Fibroblast of lung (primary cell): ENCODE measurements around the gene GJD4. TPM values are rescaled to one million over a fixed set of nuclear protein-coding genes. Genes with fewer than 3 reads are reported as not detected.

Source experiments
- DNase-seq, 2 donors: peaks; one replicate each; pipeline versions ENCODE4 v3.0.0 to v3.0.0-alpha.2; 2010; ENCODE audit warnings: low read depth in 2 of 2
- H2AFZ ChIP-seq: 2 replicates; pipeline ENCODE4 v1.5.1; 2012; ENCODE audit warnings: low read length, control low read depth, inconsistent platforms
- H3K27ac ChIP-seq: 2 replicates; pipeline ENCODE4 v1.5.1; 2011; ENCODE audit warnings: low read length, control low read depth; ENCODE audit not compliant: insufficient read depth
- H3K27me3 ChIP-seq: 2 replicates; pipeline ENCODE4 v1.5.1; 2011; ENCODE audit warnings: mild to moderate bottlenecking, low read length; ENCODE audit not compliant: control insufficient read depth, insufficient read depth
- H3K36me3 ChIP-seq: 2 replicates; pipeline ENCODE4 v1.5.1; 2011; ENCODE audit warnings: low read length; ENCODE audit not compliant: control insufficient read depth, insufficient read depth
- H3K4me1 ChIP-seq: 2 replicates; pipeline ENCODE4 v1.5.1; 2011; ENCODE audit warnings: low read length; ENCODE audit not compliant: control insufficient read depth, insufficient read depth; ENCODE audit errors: extremely low read depth
- H3K4me2 ChIP-seq: 2 replicates; pipeline ENCODE4 v1.5.1; 2011; ENCODE audit warnings: low read length, control low read depth; ENCODE audit not compliant: insufficient read depth; ENCODE audit errors: extremely low read depth
- H3K4me3 ChIP-seq, 4 experiments: fragments of 200-600 bp in 1 of 4; sonication (generic) in 1 of 4; replicated peaks in 1 of 4; 2 replicates each; pipeline ENCODE4 v1.5.1; 2011 to 2016; ENCODE audit warnings: low read length in 4 of 4, low read depth in 3 of 4, mild to moderate bottlenecking in 3 of 4, control low read depth in 2 of 4, inconsistent platforms in 1 of 4, mixed read lengths in 1 of 4; ENCODE audit not compliant: insufficient read depth in 1 of 4; ENCODE audit errors: control extremely low read depth in 1 of 4
- H3K79me2 ChIP-seq: 2 replicates; pipeline ENCODE4 v1.5.1; 2012; ENCODE audit warnings: mild to moderate bottlenecking, low read length, inconsistent platforms; ENCODE audit not compliant: control insufficient read depth, insufficient read depth
- H3K9ac ChIP-seq: 2 replicates; pipeline ENCODE4 v1.5.1; 2011; ENCODE audit warnings: mild to moderate bottlenecking, low read length, control low read depth; ENCODE audit not compliant: insufficient read depth
- H3K9me3 ChIP-seq: 2 replicates; pipeline ENCODE4 v1.5.1; 2012; ENCODE audit warnings: low read depth, low read length; ENCODE audit not compliant: control insufficient read depth, insufficient read depth
- H4K20me1 ChIP-seq: 2 replicates; pipeline ENCODE4 v1.5.1; 2011; ENCODE audit warnings: low read length; ENCODE audit not compliant: control insufficient read depth, insufficient read depth; ENCODE audit errors: extremely low read depth
- EZH2 ChIP-seq: IDR thresholded peaks from 2 replicates; pipeline ENCODE4 v1.5.1; 2012; ENCODE audit warnings: low read length, control low read depth, mild to moderate bottlenecking; ENCODE audit errors: missing control alignments
- polyA plus RNA-seq, 2 donors: library from polyadenylated mRNA; depleted of rRNA in 1 of 2; stranded (reverse) in 1 of 2; unstranded in 1 of 2; fragments of >200 nt; gene quantifications; 2 replicates each; pipeline ENCODE4 v1.2.1, GENCODE V29; 2011 to 2012; ENCODE audit warnings: missing spikeins in 1 of 2
- total RNA-seq: library from RNA; depleted of rRNA; stranded (reverse); fragments of >200 nt; gene quantifications from 2 replicates; pipeline ENCODE4 v1.2.1, GENCODE V29; 2014
- TF ChIP-seq, protein P1 (sequence below), 2 donors: IDR thresholded peaks in 1 of 2; conservative IDR thresholded peaks in 1 of 2; 1 replicate in 1 of 2; 2 replicates in 1 of 2; pipeline ENCODE4 v1.5.1; 2011 to 2012; ENCODE audit warnings: low read length in 2 of 2, control low read depth in 1 of 2, inconsistent platforms in 1 of 2, low read depth in 1 of 2, mild to moderate bottlenecking in 1 of 2

GJD4 gene
- total and polyA plus RNA-seq, 2 donors (not counting 1 experiment from before 2014, with no cell fraction given) = 0.17 TPM; not detected in 1

DNA sequence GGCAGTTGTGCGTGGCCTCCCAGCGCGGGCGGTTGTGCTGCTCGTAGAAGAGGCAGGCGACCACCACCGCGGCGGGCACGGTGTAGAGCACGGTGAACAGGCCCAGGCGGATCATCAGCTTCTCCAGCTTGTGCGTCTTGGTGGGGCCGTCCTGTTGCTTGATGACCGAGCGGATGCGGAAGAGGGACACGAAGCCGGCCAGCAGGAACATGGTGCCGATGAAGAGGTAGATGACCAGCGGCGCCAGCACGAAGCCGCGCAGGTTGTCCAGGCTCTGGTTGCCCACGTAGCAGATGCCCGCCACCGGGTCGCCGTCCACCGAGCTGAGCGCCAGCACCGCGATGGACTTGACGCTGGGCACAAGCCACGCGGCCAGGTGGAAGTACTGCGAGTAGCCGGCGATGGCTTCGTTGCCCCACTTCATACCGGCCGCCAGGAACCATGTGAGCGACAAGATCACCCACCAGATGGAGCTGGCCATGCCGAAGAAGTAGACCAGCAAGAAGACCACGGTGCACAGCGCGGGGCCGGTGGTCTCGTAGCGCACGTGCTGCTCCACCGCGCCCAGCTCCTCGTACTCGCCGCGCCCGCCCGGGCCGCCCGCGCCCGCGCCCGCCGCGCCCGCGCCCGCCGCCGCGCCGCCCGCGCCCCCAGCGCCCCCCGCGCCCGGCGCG is 34.7 kb downstream of the GJD4 start:
- Histone ChIP-seq H3K4me1 (peaks cover 12% of the 10 kb centered on the region), H3K4me3 (peak overlapping the region in 3 of 4 experiments; percentile 2 to 50 (median 34)), H3K79me2 (no peaks in the 10 kb centered on the region), H3K27me3 (no peaks in the 10 kb centered on the region), H2AFZ (peak overlapping the region; percentile 64), H3K9me3 (no peaks in the 10 kb centered on the region), H3K4me2 (peak overlapping the region; percentile 93), H3K27ac (no peak overlapping the region), H4K20me1 (no peaks in the 10 kb centered on the region), H3K36me3 (no peaks in the 10 kb centered on the region), H3K9ac (no peak overlapping the region)
- TF ChIP-seq EZH2 = peak; percentile 44
- TF ChIP-seq, protein P1, sequence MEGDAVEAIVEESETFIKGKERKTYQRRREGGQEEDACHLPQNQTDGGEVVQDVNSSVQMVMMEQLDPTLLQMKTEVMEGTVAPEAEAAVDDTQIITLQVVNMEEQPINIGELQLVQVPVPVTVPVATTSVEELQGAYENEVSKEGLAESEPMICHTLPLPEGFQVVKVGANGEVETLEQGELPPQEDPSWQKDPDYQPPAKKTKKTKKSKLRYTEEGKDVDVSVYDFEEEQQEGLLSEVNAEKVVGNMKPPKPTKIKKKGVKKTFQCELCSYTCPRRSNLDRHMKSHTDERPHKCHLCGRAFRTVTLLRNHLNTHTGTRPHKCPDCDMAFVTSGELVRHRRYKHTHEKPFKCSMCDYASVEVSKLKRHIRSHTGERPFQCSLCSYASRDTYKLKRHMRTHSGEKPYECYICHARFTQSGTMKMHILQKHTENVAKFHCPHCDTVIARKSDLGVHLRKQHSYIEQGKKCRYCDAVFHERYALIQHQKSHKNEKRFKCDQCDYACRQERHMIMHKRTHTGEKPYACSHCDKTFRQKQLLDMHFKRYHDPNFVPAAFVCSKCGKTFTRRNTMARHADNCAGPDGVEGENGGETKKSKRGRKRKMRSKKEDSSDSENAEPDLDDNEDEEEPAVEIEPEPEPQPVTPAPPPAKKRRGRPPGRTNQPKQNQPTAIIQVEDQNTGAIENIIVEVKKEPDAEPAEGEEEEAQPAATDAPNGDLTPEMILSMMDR (conservative IDR thresholded peaks at IDR 0.05 in 1 of 2, IDR thresholded peaks at IDR 0.05 in 1 of 2; ENCODE audit: low read depth in 1 of 2, low read length in 2 of 2) = no peak
- DNase-seq = peak; percentile 33 to 46

DNA sequence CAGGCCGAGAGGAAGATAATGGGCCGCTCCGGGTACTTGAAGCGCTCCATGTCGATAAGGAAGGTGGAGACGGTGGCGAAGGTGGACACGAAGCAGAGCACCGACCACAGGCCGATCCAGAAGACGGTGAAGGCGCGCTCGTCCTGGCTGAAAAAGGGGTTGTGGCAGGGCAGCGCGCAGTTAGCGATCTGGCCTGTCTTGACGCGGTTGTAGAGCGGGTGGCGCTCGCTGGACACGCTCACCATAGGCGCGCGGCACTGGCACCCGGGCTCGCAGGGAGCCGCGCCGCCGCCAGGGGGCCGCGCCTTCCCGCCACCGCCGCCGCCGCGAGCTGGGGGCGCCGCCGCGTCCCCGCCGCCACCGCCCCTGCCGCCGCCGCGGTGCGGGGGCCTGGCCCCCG is 35.3 kb downstream of the GJD4 start:
- H3K4me1 ChIP-seq = peaks cover 12% of the 10 kb centered on the region
- H3K79me2 ChIP-seq = no peaks in the 10 kb centered on the region
- H3K27me3 ChIP-seq = no peaks in the 10 kb centered on the region
- TF ChIP-seq EZH2 = no peak
- TF ChIP-seq, protein P1 (conservative IDR thresholded peaks at IDR 0.05 in 1 of 2, IDR thresholded peaks at IDR 0.05 in 1 of 2; ENCODE audit: low read depth in 1 of 2, low read length in 2 of 2) = peak; percentile 6 to 7
- H3K36me3 ChIP-seq = no peaks in the 10 kb centered on the region
- H3K9ac ChIP-seq = no peak overlapping the region
- H3K9me3 ChIP-seq = no peaks in the 10 kb centered on the region
- no peak overlapping the region for H3K27ac ChIP-seq
- peak overlapping the region; percentile 93 for H3K4me2 ChIP-seq
- peak overlapping the region; percentile 44 to 50 (median 46) for H3K4me3 ChIP-seq
- peak overlapping the region; percentile 86 for H2AFZ ChIP-seq
- H4K20me1 ChIP-seq = no peaks in the 10 kb centered on the region
- peak; percentile 69 to 73 for DNase-seq

DNA sequence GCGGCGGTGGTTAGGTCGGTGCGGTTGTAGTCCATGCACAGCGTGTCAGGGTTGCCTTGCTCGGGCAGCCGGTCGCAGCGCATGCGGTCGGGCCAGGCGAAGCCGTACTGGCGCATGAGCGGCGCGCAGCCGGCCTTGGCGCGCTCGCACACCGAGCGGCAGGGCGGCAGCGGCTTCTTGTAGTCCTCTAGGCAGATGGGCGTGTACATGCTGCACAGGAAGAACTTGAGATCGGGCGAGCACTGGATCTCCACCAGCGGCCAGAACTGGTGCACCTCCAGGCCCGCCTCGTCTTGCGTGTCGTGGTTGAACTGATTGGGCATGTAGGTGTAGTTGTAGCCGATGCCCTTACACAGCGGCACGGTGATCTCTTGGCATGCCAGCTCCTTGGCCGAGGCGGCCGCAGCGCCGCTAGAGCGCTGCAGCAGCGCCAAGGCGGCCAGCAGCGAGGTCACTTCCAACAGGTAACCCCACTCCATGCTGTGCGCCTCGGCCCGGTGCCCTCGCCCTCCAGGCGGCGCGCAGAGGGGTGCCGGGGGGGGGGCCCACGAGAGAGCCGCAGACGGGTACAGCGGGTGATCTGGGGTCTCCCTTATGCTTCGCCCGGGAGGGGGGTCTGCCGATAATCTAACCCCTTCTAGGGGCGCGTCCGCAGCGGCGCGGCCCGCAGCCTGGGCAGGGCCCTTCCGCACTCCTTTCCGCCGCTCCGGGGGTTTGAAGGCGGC is 36.0 kb downstream of the GJD4 start:
- no peaks in the 10 kb centered on the region for H3K27me3 ChIP-seq
- H3K4me1 ChIP-seq = peaks cover 12% of the 10 kb centered on the region
- H3K79me2 ChIP-seq = no peaks in the 10 kb centered on the region
- no peaks in the 10 kb centered on the region for H3K9me3 ChIP-seq
- H4K20me1 ChIP-seq = no peaks in the 10 kb centered on the region
- DNase-seq = peak; percentile 82 to 87
- H3K9ac ChIP-seq = peak overlapping the region; percentile 2
- H3K4me3 ChIP-seq = peak overlapping the region; percentile 49 to 68 (median 63)
- H3K27ac ChIP-seq = no peak overlapping the region
- peak overlapping the region; percentile 97 for H3K4me2 ChIP-seq
- H2AFZ ChIP-seq = peak overlapping the region; percentile 54
- no peaks in the 10 kb centered on the region for H3K36me3 ChIP-seq
- no peak for TF ChIP-seq EZH2
- TF ChIP-seq, protein P1 (conservative IDR thresholded peaks at IDR 0.05 in 1 of 2, IDR thresholded peaks at IDR 0.05 in 1 of 2; ENCODE audit: low read depth in 1 of 2, low read length in 2 of 2) = no peak
